ENCODE data around the gene SORD. TPM values are rescaled to one million over a fixed set of nuclear protein-coding genes. Genes with fewer than 3 reads are reported as not detected.
"Not testable (repeated sequence)": the region's sequence is repeated elsewhere in the genome, so short reads cannot be mapped to it uniquely, and the experiment has no call there.

The SORD gene
- total RNA-seq, 2 donors from 2014 or later: 9.3 to 18.1 TPM

DNA sequence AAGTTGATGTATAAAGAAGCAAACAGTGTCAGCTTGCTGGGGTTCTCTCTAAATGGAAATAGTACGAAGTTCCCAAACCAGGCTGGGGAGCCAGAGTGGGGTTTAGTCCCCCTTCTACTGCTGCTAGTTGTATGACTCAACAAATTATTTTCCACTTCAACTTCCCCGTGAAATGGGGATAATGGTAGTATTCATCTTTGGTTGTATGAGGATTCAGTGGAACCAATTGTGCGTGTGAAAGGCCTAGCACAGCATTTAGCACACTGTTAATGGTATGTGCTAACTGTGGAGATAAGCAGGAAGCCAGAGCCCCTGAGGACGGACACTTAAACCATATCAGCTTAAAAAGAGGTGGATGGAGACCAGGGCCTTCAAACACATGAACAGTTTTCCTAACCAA is 4.2 kb downstream of the SORD start:
- Histone ChIP-seq H3K4me1 (peaks cover 17% of the 10 kb centered on the region), H3K9me3 (no peaks in the 10 kb centered on the region), H3K27ac (no peak overlapping the region), H3K4me3 (no peak overlapping the region), H3K36me3 (replicated peaks in 1 of 2; ENCODE audit: insufficient read depth in 1 of 2, low read depth in 2 of 2) (no peaks in the 10 kb centered on the region), H3K27me3 (no peaks in the 10 kb centered on the region)
- intact Hi-C loops (cut with DNase I): loop anchor here (10.0 kb wide), 1 partner anchor 172 kb away; no protein-coding TSS in a partner anchor
- DNase-seq: no peak
- 90 to 94% methylated on average over 4 of the region's 4 CpGs for WGBS, 2 donors
- ATAC-seq: no peak
- TF ChIP-seq, protein P1, sequence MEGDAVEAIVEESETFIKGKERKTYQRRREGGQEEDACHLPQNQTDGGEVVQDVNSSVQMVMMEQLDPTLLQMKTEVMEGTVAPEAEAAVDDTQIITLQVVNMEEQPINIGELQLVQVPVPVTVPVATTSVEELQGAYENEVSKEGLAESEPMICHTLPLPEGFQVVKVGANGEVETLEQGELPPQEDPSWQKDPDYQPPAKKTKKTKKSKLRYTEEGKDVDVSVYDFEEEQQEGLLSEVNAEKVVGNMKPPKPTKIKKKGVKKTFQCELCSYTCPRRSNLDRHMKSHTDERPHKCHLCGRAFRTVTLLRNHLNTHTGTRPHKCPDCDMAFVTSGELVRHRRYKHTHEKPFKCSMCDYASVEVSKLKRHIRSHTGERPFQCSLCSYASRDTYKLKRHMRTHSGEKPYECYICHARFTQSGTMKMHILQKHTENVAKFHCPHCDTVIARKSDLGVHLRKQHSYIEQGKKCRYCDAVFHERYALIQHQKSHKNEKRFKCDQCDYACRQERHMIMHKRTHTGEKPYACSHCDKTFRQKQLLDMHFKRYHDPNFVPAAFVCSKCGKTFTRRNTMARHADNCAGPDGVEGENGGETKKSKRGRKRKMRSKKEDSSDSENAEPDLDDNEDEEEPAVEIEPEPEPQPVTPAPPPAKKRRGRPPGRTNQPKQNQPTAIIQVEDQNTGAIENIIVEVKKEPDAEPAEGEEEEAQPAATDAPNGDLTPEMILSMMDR (IDR thresholded peaks at IDR 0.05): no peak
- no peak for TF ChIP-seq POLR2A (IDR thresholded peaks at IDR 0.05)

DNA sequence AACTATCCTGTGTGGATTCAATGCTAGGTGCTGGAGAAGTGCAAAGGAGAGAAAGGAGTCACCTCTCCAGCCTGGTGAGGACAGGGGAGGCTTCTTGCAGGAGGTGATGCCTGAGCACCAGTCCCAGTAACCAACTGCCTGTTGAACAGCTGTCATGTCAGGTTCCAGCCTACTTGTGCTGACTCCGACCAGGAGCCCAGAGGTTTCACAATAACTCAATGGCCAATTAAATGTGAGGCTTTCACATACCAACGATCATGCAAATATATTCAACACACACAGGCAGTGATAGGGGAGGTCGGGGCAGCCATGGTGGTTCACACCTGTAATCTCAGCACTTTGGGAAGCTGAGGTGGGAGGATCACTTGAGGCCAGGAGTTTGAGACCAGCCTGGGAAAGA is 7.7 kb downstream of the SORD start:
- H3K27ac ChIP-seq: no peak overlapping the region
- H3K4me1 ChIP-seq: no peaks in the 10 kb centered on the region
- WGBS, 2 donors: 72 to 82% methylated on average over 2 to 3 of the region's 3 CpGs
- ATAC-seq (no peak), DNase-seq (no peak)
- H3K4me3 ChIP-seq: no peak overlapping the region
- intact Hi-C loops (cut with DNase I): loop anchor here (10.0 kb wide), 1 partner anchor 66 kb away; no protein-coding TSS in a partner anchor
- H3K27me3 ChIP-seq: no peaks in the 10 kb centered on the region
- H3K36me3 ChIP-seq (replicated peaks in 1 of 2; ENCODE audit: insufficient read depth in 1 of 2, low read depth in 2 of 2): no peaks in the 10 kb centered on the region
- no peaks in the 10 kb centered on the region for H3K9me3 ChIP-seq
- TF ChIP-seq POLR2A (IDR thresholded peaks at IDR 0.05): no peak
- TF ChIP-seq, protein P1 (IDR thresholded peaks at IDR 0.05): no peak

GRCh38 chr15:45031522-45032028 is 8.6 kb downstream of the SORD start:
- WGBS, 2 donors: 77 to 96% methylated on average over 2 to 3 of the region's 4 CpGs
- not testable (repeated sequence) for ATAC-seq; H3K4me1 ChIP-seq; H3K9me3 ChIP-seq; H3K27ac ChIP-seq; H3K4me3 ChIP-seq; H3K27me3 ChIP-seq; H3K36me3 ChIP-seq (replicated peaks in 1 of 2; ENCODE audit: insufficient read depth in 1 of 2, low read depth in 2 of 2); DNase-seq
- intact Hi-C loops (cut with DNase I): loop anchor here (10.0 kb wide), 1 partner anchor 67 kb away; no protein-coding TSS in a partner anchor

DNA sequence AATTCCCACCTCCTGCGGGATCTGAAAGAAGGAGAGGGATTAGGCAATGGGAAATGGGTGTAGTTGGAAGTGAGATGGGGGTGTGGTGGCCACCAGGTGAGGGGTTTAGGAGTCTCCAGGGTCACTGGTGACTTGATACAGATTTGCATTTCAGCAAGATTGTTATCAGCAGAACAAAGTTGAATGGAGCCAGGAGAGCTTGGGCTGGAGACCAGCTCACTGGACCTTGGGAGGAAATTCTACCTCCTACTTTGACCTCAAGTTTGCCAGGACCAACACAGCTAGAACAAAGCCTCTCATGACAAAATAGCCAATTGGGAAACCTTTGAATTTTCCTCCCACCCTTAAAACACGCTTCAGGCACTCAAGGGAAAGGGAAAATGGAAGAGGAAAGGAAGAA is 9.5 kb downstream of the SORD start:
- intact Hi-C loops (cut with DNase I): loop anchor here (10.0 kb wide), 1 partner anchor 68 kb away; no protein-coding TSS in a partner anchor
- not testable (repeated sequence) for DNase-seq; H3K27ac ChIP-seq; ATAC-seq; H3K9me3 ChIP-seq; H3K36me3 ChIP-seq (replicated peaks in 1 of 2; ENCODE audit: insufficient read depth in 1 of 2, low read depth in 2 of 2); H3K27me3 ChIP-seq; H3K4me3 ChIP-seq
- WGBS, 2 donors: no CpG with 5 or more reads among the region's 2 CpGs
- H3K4me1 ChIP-seq: peaks cover 12% of the 10 kb centered on the region

- H3K36me3 ChIP-seq (replicated peaks in 1 of 2; ENCODE audit: insufficient read depth in 1 of 2, low read depth in 2 of 2); H3K27ac ChIP-seq; ATAC-seq; H3K27me3 ChIP-seq; H3K9me3 ChIP-seq; DNase-seq; H3K4me3 ChIP-seq: not testable (repeated sequence)
- intact Hi-C loops (cut with DNase I): loop anchor here (10.0 kb wide), 1 partner anchor 69 kb away; no protein-coding TSS in a partner anchor
- peaks cover 27% of the 10 kb centered on the region for H3K4me1 ChIP-seq
- WGBS, 2 donors: 74 to 83% methylated on average over 2 of the region's 4 CpGs
Measured at GRCh38 chr15:45034087-45034486, 11.1 kb downstream of the SORD start.

DNA sequence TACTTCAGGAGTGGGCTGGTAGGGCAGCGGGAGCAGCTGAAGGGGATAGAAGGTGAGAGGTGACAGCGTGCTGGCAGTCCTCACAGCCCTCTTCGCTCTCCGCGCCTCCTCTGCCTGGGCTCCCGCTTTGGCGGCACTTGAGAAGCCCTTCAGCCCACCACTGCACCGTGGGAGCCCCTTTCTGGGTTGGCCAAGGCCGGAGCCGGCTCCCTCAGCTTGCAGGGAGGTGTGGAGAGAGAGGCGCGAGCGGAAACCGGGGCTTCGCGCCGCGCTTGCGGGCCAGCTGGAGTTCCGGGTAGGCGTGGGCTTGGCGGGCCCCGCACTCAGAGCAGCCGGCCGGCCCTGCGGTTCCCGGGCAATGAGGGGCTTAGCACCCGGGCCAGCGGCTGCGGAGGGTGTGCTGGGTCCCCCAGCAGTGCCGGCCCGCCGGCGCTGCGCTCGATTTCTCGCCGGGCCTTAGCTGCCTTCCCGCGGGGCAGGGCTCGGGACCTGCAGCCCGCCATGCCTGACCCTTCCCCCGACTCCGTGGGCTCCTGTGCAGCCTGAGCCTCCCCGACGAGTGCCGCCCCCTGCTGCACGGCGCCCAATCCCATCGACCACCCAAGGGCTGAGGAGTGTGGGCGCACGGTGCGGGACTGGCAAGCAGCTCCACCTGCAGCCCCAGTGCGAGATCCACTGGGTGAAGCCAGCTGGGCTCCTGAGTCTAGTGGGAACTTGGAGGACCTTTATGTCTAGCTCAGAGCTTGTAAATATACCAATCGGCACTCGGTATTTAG is 11.8 kb downstream of the SORD start:
- H3K4me1 ChIP-seq: peaks cover 28% of the 10 kb centered on the region
- intact Hi-C loops (cut with DNase I): loop anchor here (10.0 kb wide), 1 partner anchor 70 kb away; no protein-coding TSS in a partner anchor
- WGBS, 2 donors: 94 to 96% methylated on average over 21 to 47 of the region's 56 CpGs
- not testable (repeated sequence) for H3K9me3 ChIP-seq; ATAC-seq; DNase-seq; H3K27me3 ChIP-seq; H3K4me3 ChIP-seq; H3K36me3 ChIP-seq (replicated peaks in 1 of 2; ENCODE audit: insufficient read depth in 1 of 2, low read depth in 2 of 2); H3K27ac ChIP-seq

Data from body of pancreas (tissue), 4 donors.